ENCODE results near the gene DCPS. TPM values are rescaled to one million over a fixed set of nuclear protein-coding genes. Genes with fewer than 3 reads are reported as not detected.

The DCPS gene
- total RNA-seq, 1 experiment from 2014 or later: 25.6 TPM

DNA sequence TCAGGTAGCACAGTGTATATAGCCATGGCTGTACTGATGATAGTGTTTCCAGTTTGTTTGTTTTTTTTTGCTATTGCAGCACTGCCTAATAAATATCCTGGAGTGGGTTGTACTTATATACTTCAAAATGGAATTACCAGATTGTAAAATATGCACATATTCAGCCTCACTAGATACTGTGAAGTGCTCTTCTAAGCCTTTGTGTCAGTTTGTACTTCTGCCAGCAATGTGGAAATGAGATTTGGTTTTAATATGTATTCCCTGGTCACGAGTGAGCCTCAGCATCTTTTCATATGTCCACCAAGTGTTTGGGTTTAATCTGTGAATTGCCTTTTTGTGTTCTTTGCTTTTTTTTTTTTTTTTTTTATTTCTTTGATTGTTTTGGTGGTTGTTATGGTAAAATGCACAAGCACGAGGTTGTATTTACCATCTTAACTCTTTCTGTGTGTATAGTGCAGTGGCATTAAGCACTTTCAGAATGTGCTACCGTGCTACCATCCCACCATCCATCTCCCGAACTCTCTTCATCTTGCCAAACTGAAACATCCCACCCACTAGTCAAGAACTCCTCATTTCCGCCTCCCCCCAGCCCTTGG lies 86.5 kb downstream of the DCPS start:
- no peaks in the 10 kb centered on the region for H3K79me2 ChIP-seq (ENCODE audit: insufficient read depth, low read length)

More for the DNA sequence above, 86.5 kb downstream of the DCPS start:
- no peak for ATAC-seq
- intact Hi-C loops (cut with micrococcal nuclease): no loop called here
- no peak overlapping the region for H2AFZ ChIP-seq (ENCODE audit: low read depth, low read length, poor library complexity, severe bottlenecking)
- no peak for DNase-seq (ENCODE audit: low read depth, low spot score)
- no peaks in the 10 kb centered on the region for H4K20me1 ChIP-seq (ENCODE audit: insufficient read depth)
- ChIA-PET CTCF (no interaction called here), RAD21 (ENCODE audit: low non-redundant PET in 1 of 2, low total read pairs in 2 of 2, uncharacterized antibody in 2 of 2, unreplicated experiment in 2 of 2) (no interaction called here), POLR2A (no interaction called here)
- no peak overlapping the region for H3K4me3 ChIP-seq (replicated peaks in 1 of 2; ENCODE audit: low read depth in 1 of 2, low read length in 2 of 2)
- no peak overlapping the region for H3K9ac ChIP-seq (ENCODE audit: low read length)
- H3K27me3 ChIP-seq (ENCODE audit: insufficient read depth, low read length): no peaks in the 10 kb centered on the region
- no peaks in the 10 kb centered on the region for H3K4me1 ChIP-seq (ENCODE audit: control insufficient read depth in 1 of 2, insufficient read depth in 2 of 2, low read length in 2 of 2)
- no peaks in the 10 kb centered on the region for H3K9me2 ChIP-seq (ENCODE audit: insufficient read depth)
- H3K36me3 ChIP-seq (ENCODE audit: control insufficient read depth in 1 of 2, insufficient read depth in 2 of 2, low read length in 2 of 2): no peaks in the 10 kb centered on the region
- no TSS peak for BruUV-seq (replicated peaks)
- TF ChIP-seq EZH2 (IDR thresholded peaks at IDR 0.05) (no peak), POLR2A (IDR thresholded peaks at IDR 0.05; ENCODE audit: borderline replicate concordance, extremely low read depth, insufficient read depth, insufficient read length) (no peak), RAD21 (IDR thresholded peaks at IDR 0.05; ENCODE audit: low read depth) (no peak), CBX3 (IDR thresholded peaks at IDR 0.05; ENCODE audit: low read depth) (no peak), JUND (IDR thresholded peaks at IDR 0.05) (no peak), ELF1 (IDR thresholded peaks at IDR 0.05; ENCODE audit: borderline replicate concordance, low read depth) (no peak), SIN3A (IDR thresholded peaks at IDR 0.05; ENCODE audit: low read depth) (no peak), TCF7L2 (IDR thresholded peaks at IDR 0.05; ENCODE audit: borderline replicate concordance, extremely low read depth, insufficient read depth, insufficient read length) (no peak), CEBPB (IDR thresholded peaks at IDR 0.05; ENCODE audit: low read depth) (no peak), POLR2AphosphoS5 (IDR thresholded peaks at IDR 0.05; ENCODE audit: low read depth, low read length) (no peak)
- TF ChIP-seq, protein P1, sequence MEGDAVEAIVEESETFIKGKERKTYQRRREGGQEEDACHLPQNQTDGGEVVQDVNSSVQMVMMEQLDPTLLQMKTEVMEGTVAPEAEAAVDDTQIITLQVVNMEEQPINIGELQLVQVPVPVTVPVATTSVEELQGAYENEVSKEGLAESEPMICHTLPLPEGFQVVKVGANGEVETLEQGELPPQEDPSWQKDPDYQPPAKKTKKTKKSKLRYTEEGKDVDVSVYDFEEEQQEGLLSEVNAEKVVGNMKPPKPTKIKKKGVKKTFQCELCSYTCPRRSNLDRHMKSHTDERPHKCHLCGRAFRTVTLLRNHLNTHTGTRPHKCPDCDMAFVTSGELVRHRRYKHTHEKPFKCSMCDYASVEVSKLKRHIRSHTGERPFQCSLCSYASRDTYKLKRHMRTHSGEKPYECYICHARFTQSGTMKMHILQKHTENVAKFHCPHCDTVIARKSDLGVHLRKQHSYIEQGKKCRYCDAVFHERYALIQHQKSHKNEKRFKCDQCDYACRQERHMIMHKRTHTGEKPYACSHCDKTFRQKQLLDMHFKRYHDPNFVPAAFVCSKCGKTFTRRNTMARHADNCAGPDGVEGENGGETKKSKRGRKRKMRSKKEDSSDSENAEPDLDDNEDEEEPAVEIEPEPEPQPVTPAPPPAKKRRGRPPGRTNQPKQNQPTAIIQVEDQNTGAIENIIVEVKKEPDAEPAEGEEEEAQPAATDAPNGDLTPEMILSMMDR (IDR thresholded peaks at IDR 0.05 in 2 of 3, conservative IDR thresholded peaks at IDR 0.05 in 1 of 3; ENCODE audit: borderline replicate concordance in 1 of 3, insufficient read depth in 1 of 3, low read depth in 2 of 3, low read length in 2 of 3): no peak
- TF ChIP-seq, protein P2, sequence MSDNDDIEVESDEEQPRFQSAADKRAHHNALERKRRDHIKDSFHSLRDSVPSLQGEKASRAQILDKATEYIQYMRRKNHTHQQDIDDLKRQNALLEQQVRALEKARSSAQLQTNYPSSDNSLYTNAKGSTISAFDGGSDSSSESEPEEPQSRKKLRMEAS (IDR thresholded peaks at IDR 0.05): no peak
- no peaks in the 10 kb centered on the region for H3K9me3 ChIP-seq (ENCODE audit: control insufficient read depth in 1 of 2, insufficient read depth in 1 of 2, low read depth in 1 of 2, low read length in 2 of 2)
- no peak overlapping the region for H3K27ac ChIP-seq (ENCODE audit: low read depth, low read length)
- H3K4me2 ChIP-seq (ENCODE audit: low read length): no peak overlapping the region
